Measurements from ENCODE around the gene ZNF239.

DNA sequence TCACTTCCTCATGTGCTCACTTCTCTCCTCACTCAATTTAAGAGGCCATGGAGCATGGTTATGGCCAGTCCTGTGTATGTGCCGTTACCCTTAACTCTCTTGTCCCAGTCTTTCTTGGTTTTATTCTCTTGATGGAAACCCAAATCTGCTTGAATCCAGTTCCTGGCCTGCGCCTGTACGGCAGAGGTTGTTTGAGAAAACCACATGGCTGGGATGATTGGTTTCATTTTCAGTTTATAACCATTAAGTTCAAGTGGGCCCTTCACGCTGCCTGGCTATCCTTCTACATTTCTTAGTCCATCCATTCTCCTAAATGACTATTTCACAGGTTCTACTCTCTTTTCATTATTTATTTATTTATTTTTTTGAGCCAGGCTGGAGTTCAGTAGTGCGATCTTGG lies 1.6 kb upstream of the ZNF239 start:
- TF ChIP-seq, protein P1, sequence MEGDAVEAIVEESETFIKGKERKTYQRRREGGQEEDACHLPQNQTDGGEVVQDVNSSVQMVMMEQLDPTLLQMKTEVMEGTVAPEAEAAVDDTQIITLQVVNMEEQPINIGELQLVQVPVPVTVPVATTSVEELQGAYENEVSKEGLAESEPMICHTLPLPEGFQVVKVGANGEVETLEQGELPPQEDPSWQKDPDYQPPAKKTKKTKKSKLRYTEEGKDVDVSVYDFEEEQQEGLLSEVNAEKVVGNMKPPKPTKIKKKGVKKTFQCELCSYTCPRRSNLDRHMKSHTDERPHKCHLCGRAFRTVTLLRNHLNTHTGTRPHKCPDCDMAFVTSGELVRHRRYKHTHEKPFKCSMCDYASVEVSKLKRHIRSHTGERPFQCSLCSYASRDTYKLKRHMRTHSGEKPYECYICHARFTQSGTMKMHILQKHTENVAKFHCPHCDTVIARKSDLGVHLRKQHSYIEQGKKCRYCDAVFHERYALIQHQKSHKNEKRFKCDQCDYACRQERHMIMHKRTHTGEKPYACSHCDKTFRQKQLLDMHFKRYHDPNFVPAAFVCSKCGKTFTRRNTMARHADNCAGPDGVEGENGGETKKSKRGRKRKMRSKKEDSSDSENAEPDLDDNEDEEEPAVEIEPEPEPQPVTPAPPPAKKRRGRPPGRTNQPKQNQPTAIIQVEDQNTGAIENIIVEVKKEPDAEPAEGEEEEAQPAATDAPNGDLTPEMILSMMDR (IDR thresholded peaks at IDR 0.05) = no peak
- no peak for TF ChIP-seq POLR2A (IDR thresholded peaks at IDR 0.05)
